Heart left ventricle (tissue), 16 donors: ENCODE data around the gene NUP35. TPM values are rescaled to one million over a fixed set of nuclear protein-coding genes. Genes with fewer than 3 reads are reported as not detected.

Experiments used
- ATAC-seq, 4 donors: fragments of 200-7000 bp; cut with Tn5 transposase; one replicate each; pipeline ENCODE4 v1.9.1; 2020 to 2022; ENCODE audit warnings: moderate library complexity in 4 of 4, mild to moderate bottlenecking in 3 of 4, moderate number of reproducible peaks in 1 of 4
- DNase-seq, 5 donors: peaks; one replicate each; pipeline ENCODE4 v3.0.0-alpha.2; 2020
- H3K27ac ChIP-seq, 12 donors: fragments of 200-600 bp; sonication (generic) in 4 of 12; one replicate each; pipeline versions ENCODE4 v1.5.0 to v1.8.0; 2016 to 2022; ENCODE audit warnings: mild to moderate bottlenecking in 2 of 12
- H3K27me3 ChIP-seq, 9 donors: fragments of 200-600 bp; sonication (generic) in 2 of 9; one replicate each; pipeline versions ENCODE4 v1.5.1 to v1.8.0; 2016 to 2022; ENCODE audit warnings: mild to moderate bottlenecking in 3 of 9
- H3K36me3 ChIP-seq, 9 donors: fragments of 200-600 bp; sonication (generic) in 2 of 9; one replicate each; pipeline versions ENCODE4 v1.5.0 to v1.8.0; 2018 to 2022; ENCODE audit warnings: mild to moderate bottlenecking in 2 of 9
- H3K4me1 ChIP-seq, 12 donors: fragments of 200-600 bp; sonication (generic) in 4 of 12; one replicate each; pipeline versions ENCODE4 v1.5.0 to v1.8.0; 2016 to 2022; ENCODE audit warnings: mild to moderate bottlenecking in 3 of 12
- H3K4me3 ChIP-seq, 12 donors: fragments of 200-600 bp; sonication (generic) in 4 of 12; one replicate each; pipeline versions ENCODE4 v1.5.0 to v1.8.0; 2017 to 2022; ENCODE audit warnings: mild to moderate bottlenecking in 9 of 12, moderate library complexity in 4 of 12
- H3K9me3 ChIP-seq, 12 donors: fragments of 200-600 bp; sonication (generic) in 4 of 12; one replicate each; pipeline versions ENCODE4 v1.5.0 to v1.8.0; 2016 to 2022; ENCODE audit warnings: mild to moderate bottlenecking in 1 of 12
- POLR2A ChIP-seq, 2 donors: fragments of 450-650 bp; IDR thresholded peaks; one replicate each; pipeline ENCODE4 v1.6.1; 2017; ENCODE audit warnings: antibody characterized with exemption in 2 of 2, mild to moderate bottlenecking in 2 of 2, moderate library complexity in 2 of 2
- WGBS, 4 donors: extraction: QIAGEN DNeasy Blood & Tissue Kit in 2 of 4; methylation state at CpG; one replicate each; pipeline versions ENCODE4 v1.1.5 to v1.1.7; 2013 to 2018; 5-methylcytosine and 5-hydroxymethylcytosine counted together
- intact Hi-C, 10 donors: fragments of 100-400 bp; cut with DNase I; formaldehyde crosslinking; loops; one replicate each; pipeline versions ENCODE4 v1.11.1 to v1.14.2; 2022
- polyA plus RNA-seq, 2 donors: library from polyadenylated mRNA; stranded (reverse); fragments of 200-250 nt; gene quantifications; one replicate each; pipeline ENCODE4 v1.2.3, GENCODE V29; 2013
- total RNA-seq, 9 donors: library from RNA; depleted of rRNA in 2 of 9; stranded (reverse); fragments of >200 nt in 2 of 9; fragmentation: NEBNext Ultra II Directional in 3 of 9; extraction: Animal tissue kit (Norgen Biotek cat#: 25700) in 3 of 9; gene quantifications; one replicate each; pipeline versions ENCODE4 v1.1.0 to v1.2.4, GENCODE V29; 2016 to 2023
- TF ChIP-seq, protein P1 (sequence below), 12 donors: fragments of 200-600 bp; sonication (generic) in 4 of 12; IDR thresholded peaks; one replicate each; pipeline versions ENCODE4 v1.5.0 to v1.8.0; 2018 to 2022; ENCODE audit warnings: antibody characterized with exemption in 12 of 12, mild to moderate bottlenecking in 5 of 12
- donor health status: ischemic (EF 13 %, LVEDD 7.1; RV severe dilation, severe dysfunction).
- donor health status: healthy with polysubstance abuse.
- donor health status: DM: no; HTN: yes; CAD: no.
- donor health status: DM: no; HTN: no; CAD: no.
- donor health status: ischemic (EF 25% LVEDD 6.9; RV normal size, moderate dysfunction).
- donor health status: ischemic (EF 25% LVEDD 5.7; RV mildly dilated, moderate dysfunction).
- donor health status: healthy.
- donor health status: DM: yes; HTN: yes; CAD: no.
- donor health status: ischemic (EF 35%, LVEDD 5.7; RV mildly dilated, moderate dysfunction).
- donor health status: nonischemic (EF 11% LVEDD 7.7; RV severe dilation, severe dysfunction).
- donor health status: DM: yes; HTN: yes; CAD: no.
- donor health status: PGD.
- donor health status: ischemic (EF 29% LVEDD 5.4; RV normal size, mild dysfunction).
- donor health status: nonischemic (EF 23%, LVEDD 6.1; RV moderate dilation, normal function).

NUP35 gene
- total and polyA plus RNA-seq, 11 donors, result 5.4 to 14.4 (median 8.0) TPM

DNA sequence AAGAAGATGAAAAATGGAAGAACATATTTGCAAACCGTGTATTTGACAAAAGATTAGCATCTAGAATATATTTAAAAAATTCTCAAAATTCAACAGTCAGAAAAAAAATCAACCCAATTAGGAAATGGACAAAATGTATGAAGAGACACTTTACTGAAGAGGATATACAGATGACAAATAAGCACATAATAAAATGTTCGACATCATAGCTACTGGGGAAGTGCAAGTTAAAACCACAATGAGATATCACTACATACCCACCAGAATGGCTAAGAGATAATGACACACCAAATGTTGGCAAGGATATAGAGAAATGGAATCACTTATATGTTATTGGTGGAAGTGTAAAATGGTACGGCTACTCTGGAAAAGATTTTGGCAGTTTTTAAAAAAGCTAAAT is 11.7 kb upstream of the NUP35 start:
- 81 to 93% (median 88%) methylated on average over 3 of the region's 3 CpGs for WGBS, 4 donors
- TF ChIP-seq, protein P1, sequence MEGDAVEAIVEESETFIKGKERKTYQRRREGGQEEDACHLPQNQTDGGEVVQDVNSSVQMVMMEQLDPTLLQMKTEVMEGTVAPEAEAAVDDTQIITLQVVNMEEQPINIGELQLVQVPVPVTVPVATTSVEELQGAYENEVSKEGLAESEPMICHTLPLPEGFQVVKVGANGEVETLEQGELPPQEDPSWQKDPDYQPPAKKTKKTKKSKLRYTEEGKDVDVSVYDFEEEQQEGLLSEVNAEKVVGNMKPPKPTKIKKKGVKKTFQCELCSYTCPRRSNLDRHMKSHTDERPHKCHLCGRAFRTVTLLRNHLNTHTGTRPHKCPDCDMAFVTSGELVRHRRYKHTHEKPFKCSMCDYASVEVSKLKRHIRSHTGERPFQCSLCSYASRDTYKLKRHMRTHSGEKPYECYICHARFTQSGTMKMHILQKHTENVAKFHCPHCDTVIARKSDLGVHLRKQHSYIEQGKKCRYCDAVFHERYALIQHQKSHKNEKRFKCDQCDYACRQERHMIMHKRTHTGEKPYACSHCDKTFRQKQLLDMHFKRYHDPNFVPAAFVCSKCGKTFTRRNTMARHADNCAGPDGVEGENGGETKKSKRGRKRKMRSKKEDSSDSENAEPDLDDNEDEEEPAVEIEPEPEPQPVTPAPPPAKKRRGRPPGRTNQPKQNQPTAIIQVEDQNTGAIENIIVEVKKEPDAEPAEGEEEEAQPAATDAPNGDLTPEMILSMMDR (IDR thresholded peaks at IDR 0.05), result no peak
- no peak for TF ChIP-seq POLR2A (IDR thresholded peaks at IDR 0.05)
- Histone ChIP-seq H3K4me1 (no peaks in the 10 kb centered on the region), H3K36me3 (no peaks in the 10 kb centered on the region), H3K4me3 (no peak overlapping the region), H3K27ac (no peak overlapping the region), H3K27me3 (peaks cover 0 to 4% (median 0%) of the 10 kb centered on the region in 9 donors), H3K9me3 (no peaks in the 10 kb centered on the region)
- intact Hi-C loops, result no loop called here
- ATAC-seq, result no peak
- no peak for DNase-seq

DNA sequence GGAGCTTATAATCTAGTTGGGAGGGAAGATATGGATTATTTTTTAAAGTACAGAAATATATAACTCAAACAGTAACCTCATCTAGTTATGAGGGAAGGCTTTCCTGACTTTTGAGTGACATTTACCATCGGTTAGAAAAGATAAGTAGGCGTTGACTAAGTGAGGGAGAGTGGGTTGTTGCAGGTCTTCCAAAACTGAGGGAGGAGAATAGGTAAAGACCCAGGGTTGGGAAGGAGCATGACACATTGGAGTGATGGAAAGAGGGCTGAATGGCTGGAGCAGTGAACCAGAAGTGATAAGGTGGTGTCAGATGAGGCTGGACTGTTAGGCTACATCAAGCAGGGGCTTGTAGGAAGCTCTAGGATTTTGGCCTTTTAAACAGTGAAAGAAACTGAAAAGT is 10.6 kb upstream of the NUP35 start:
- TF ChIP-seq, protein P1 (IDR thresholded peaks at IDR 0.05), result no peak
- no peak for TF ChIP-seq POLR2A (IDR thresholded peaks at IDR 0.05)
- no peaks in the 10 kb centered on the region for H3K36me3 ChIP-seq
- peaks cover 0 to 4% (median 0%) of the 10 kb centered on the region in 9 donors for H3K27me3 ChIP-seq
- intact Hi-C loops, result no loop called here
- no peaks in the 10 kb centered on the region for H3K9me3 ChIP-seq
- H3K4me3 ChIP-seq, result no peak overlapping the region
- DNase-seq (no peak), ATAC-seq (no peak)
- no peaks in the 10 kb centered on the region for H3K4me1 ChIP-seq
- no peak overlapping the region for H3K27ac ChIP-seq
- WGBS, 4 donors, result 26 to 40% (median 34%) methylated on average over 2 of the region's 2 CpGs

GRCh38 chr2:183117226-183117625 is 7.0 kb upstream of the NUP35 start:
- TF ChIP-seq, protein P1 (IDR thresholded peaks at IDR 0.05), result no peak
- no peak for TF ChIP-seq POLR2A (IDR thresholded peaks at IDR 0.05)
- ATAC-seq (no peak), DNase-seq (no peak)
- Histone ChIP-seq H3K4me3 (no peak overlapping the region), H3K36me3 (no peaks in the 10 kb centered on the region), H3K27me3 (no peaks in the 10 kb centered on the region), H3K4me1 (no peaks in the 10 kb centered on the region), H3K27ac (no peak overlapping the region), H3K9me3 (no peaks in the 10 kb centered on the region)
- intact Hi-C loops, result no loop called here
- WGBS, 4 donors, result 72 to 81% (median 74%) methylated on average over 3 of the region's 3 CpGs

GRCh38 chr2:183123117-183123958 is 905 bp upstream of the NUP35 start:
- no peak for DNase-seq
- WGBS, 4 donors, result 27 to 40% (median 29%) methylated on average over 17 of the region's 17 CpGs
- H3K4me3 ChIP-seq, result peak overlapping the region; percentile 67 to 91 (median 77)
- no peaks in the 10 kb centered on the region for H3K9me3 ChIP-seq
- peak in 1 of 4 donors; percentile 22 for ATAC-seq
- H3K4me1 ChIP-seq, result peaks cover 0 to 25% (median 11%) of the 10 kb centered on the region in 12 donors
- peaks cover 0 to under 1% (median 0%) of the 10 kb centered on the region in 9 donors for H3K36me3 ChIP-seq
- H3K27ac ChIP-seq, result peak overlapping the region; percentile 11 to 88 (median 78)
- no peaks in the 10 kb centered on the region for H3K27me3 ChIP-seq
- TF ChIP-seq, protein P1 (IDR thresholded peaks at IDR 0.05), result no peak
- TF ChIP-seq POLR2A (IDR thresholded peaks at IDR 0.05), result no peak
- intact Hi-C loops, result loop anchor here in 3 of 10 donors (5.0 to 10.0 kb wide), 4 partner anchors 41 to 89 kb away; partner anchors contain the start of genes DUSP19 (in 2 of the 3) and NCKAP1 (in 2 of the 3)
